Measurements from ENCODE around the gene ALAS1. TPM values are rescaled to one million over a fixed set of nuclear protein-coding genes. Genes with fewer than 3 reads are reported as not detected.
"Not testable (repeated sequence)": the region's sequence is repeated elsewhere in the genome, so short reads cannot be mapped to it uniquely, and the experiment has no call there.

Gene ALAS1
- 10 to 100 TPM in 11 of 12 donors, not detected in 1; 26.5 to 55.3 (median 29.5) TPM for polyA plus RNA-seq (ENCODE audit: insufficient read length in 12 of 12)
- long read RNA-seq, donor 1, partial matches to known transcripts, result 0 of 5 reads
- long read RNA-seq, donor 1, other reads (novel, unspliced or antisense), result 0 of 5 reads
- long read RNA-seq, donor 2, transcript ALAS1-204 (11 exons, 2,125 nt), result major isoform, 9 of 12 reads
- long read RNA-seq, donor 2, partial matches to known transcripts, result 0 of 12 reads
- long read RNA-seq, donor 2, other reads (novel, unspliced or antisense), result 0 of 12 reads
- long read RNA-seq, donor 3, transcript ALAS1-204 (11 exons, 2,125 nt), result major isoform, 5 of 12 reads
- long read RNA-seq, donor 3, partial matches to known transcripts, result 5 of 12 reads
- long read RNA-seq, donor 3, other reads (novel, unspliced or antisense), result 0 of 12 reads
- long read RNA-seq, donor 4, partial matches to known transcripts, result 0 of 2 reads
- long read RNA-seq, donor 4, other reads (novel, unspliced or antisense), result 0 of 2 reads
- long read RNA-seq, donor 5, transcript ALAS1-204 (11 exons, 2,125 nt), result major isoform, 5 of 14 reads
- long read RNA-seq, donor 5, partial matches to known transcripts, result 6 of 14 reads
- long read RNA-seq, donor 5, other reads (novel, unspliced or antisense), result 0 of 14 reads
- long read RNA-seq, donor 6, partial matches to known transcripts, result 0 of 4 reads
- long read RNA-seq, donor 6, other reads (novel, unspliced or antisense), result 0 of 4 reads
- long read RNA-seq, donor 7, partial matches to known transcripts, result 0 of 3 reads
- long read RNA-seq, donor 7, other reads (novel, unspliced or antisense), result 0 of 3 reads
- long read RNA-seq, donor 8, transcript ALAS1-204 (11 exons, 2,125 nt), result major isoform, 7 of 15 reads
- long read RNA-seq, donor 8, partial matches to known transcripts, result 5 of 15 reads
- long read RNA-seq, donor 8, other reads (novel, unspliced or antisense), result 0 of 15 reads
- long read RNA-seq, donor 9, partial matches to known transcripts, result 0 of 4 reads
- long read RNA-seq, donor 9, other reads (novel, unspliced or antisense), result 0 of 4 reads
- long read RNA-seq, donor 10, transcript ALAS1-204 (11 exons, 2,125 nt), result major isoform, 9 of 17 reads
- long read RNA-seq, donor 10, partial matches to known transcripts, result 6 of 17 reads
- long read RNA-seq, donor 10, other reads (novel, unspliced or antisense), result 0 of 17 reads
- long read RNA-seq, donor 11, partial matches to known transcripts, result 10 of 17 reads
- long read RNA-seq, donor 11, other reads (novel, unspliced or antisense), result 0 of 17 reads

DNA sequence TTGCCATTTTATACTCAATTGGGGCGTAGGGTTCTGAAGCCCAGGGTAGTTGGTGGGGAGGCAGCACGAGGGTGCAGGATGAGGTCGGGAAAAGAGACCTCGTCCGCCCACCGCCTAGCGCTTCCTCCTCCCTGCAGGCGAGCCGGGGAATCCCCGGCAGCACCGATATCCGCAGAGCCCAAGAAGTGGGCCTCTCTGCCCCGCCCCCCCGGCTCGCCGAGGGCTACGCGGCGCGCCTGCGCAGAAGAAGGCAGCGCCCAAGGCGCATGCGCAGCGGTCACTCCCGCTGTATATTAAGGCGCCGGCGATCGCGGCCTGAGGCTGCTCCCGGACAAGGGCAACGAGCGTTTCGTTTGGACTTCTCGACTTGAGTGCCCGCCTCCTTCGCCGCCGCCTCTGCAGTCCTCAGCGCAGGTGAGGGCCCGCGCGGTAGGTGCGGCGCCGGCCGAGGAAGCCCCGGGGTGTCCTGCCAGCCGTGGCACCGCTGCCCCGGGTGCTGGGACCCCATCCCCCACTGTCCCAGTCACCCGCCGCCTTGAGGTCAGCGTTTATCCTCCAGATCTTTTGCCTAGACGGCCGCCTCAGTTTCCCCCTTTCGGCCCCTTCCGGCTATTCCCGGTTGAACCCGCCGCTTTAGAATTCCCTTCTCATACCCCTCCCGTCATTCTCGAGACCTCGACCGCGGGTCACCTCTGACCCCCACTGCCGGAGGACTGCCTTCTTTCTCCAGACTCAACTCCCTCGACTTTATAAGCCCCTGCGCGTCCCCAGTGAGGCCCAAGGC, at the start of gene ALAS1:
Gene ALAS1, plus strand, starts transcription at position 319 of the 784 bp plus-strand sequence. CDS start 1,082 bp downstream, outside the sequence.
- DNase-seq, result peak; percentile 96

DNA sequence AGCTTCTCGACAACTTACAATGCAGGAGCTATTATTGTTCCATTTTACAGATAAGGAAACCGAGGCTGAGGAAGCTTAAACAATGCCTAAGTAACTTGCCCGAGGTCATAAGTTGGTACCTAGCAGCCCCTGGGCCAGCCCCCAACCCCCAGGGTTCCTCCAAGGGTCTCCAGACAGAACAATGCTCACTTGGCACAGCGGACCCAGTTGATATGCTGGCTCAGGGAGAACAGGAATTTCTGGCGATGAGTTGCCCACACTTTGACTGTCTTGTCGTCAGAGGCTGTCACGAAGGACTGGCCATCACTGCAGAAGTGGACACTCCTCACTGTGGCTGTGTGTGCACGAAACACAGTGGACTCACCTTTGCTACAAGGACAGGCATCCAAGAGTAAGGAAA, 48.9 kb upstream of the ALAS1 start:
- DNase-seq, result no peak

DNA sequence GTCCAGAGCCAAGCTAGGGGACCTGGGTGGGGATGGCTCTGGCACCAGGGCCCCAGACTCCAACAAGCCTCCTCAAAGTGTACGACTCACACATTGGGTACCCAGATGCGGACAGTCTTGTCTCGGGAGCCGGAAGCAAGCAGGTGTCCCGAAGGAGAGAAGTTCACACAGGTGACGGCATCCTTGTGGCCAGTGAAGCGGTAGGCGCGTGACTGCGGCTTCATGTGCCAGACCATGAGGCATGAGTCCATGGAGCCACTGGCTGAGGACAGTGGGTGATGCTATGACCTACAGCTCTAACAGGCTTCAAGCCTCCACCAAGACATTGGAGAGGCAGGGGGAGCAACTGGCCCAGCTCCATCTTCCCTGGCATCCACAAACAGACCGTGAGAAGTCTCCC, 48.2 kb upstream of the ALAS1 start:
- no peak for DNase-seq

DNA sequence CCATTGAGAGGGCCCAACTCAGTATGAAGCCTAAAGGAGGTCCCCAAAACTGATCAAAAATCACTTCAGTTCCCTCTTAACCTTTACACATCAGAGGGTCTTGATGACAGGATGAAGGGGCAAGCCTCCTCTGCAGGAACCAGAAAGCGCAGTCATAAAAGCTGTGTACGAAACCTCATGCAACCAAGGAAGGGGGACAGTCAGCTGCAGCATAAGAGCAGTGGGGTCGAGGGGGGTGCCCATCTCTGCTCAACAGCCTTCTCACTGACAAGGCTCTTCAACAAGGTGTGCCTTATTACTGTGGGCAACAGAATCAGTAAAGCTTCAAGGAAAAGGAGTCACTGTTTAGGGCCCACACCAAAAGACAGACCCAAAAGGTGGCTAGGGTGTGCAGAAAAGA, 47.6 kb upstream of the ALAS1 start:
- DNase-seq, result no peak

DNA sequence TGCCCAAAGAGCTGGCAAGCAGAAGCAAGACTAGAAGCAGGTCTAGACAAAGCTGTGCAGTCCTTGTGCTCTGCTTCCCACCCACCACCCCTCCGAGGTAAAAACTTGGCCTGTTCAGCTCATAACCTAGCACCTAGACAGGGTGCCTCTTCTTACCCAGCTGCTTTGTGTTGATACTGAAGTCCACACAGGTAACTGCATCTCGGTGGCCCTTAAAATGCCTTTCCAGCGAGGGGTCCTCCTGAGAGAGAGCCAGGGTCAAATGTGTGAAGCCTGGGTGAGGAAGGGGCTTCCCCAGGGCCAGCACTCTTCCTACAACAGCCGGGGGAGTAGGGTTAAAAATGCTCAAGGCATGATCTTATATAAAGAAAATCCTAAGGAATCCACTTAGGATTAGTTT, 47.1 kb upstream of the ALAS1 start:
- DNase-seq, result no peak

DNA sequence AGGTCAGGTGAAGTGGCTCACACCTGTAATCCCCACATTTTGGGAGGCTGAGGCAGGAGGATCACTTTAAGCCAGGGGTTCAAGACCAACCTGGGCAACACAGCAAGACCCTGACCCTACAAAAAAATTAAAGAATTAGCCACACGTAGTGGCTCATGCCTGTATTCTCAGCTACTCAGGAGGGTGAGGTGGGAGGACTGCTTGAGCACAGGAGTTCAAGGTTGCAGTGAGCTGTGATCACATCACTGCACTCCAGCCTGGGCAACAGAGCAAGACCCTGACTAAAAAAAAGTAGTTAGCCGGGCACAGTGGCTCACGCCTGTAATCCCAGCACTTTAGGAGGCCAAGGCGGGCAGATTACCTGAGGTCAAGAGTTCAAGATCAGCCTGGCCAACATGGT, 46.0 kb upstream of the ALAS1 start:
- not testable (repeated sequence) for DNase-seq

DNA sequence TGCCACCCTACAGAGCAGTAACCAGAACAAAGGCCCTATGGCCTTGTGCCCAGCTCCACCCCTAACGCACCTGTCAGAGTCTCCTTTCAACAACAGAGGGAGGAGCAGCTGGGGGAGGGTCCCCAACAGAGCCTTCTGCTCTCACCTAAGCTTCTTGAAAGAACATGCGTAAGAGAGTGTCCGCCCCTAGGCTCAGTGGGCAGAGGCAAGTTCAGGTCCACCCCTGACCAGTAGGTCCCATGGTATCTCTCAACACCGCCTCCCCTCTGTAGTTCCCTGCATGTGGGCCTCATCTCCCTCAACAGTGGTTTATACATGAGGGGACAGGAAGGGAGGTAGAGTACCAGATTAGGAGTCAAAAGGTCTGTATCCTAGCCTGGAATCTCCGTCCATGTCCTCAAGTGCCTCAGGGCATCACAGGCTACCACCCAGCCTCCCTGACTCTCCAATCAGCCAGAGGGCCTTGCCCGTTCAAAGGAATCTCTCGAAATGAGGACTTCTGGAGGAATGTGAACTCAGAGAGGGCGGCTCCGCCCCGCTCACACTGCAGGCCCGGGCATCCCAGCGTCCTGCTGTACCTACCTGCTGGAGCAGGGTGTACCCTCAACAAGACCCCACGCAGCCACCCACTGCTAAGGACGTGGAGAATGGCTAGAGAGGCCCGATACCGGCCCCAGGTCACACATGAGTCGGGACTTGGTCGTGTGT, 44.4 kb upstream of the ALAS1 start:
- no peak for DNase-seq

DNA sequence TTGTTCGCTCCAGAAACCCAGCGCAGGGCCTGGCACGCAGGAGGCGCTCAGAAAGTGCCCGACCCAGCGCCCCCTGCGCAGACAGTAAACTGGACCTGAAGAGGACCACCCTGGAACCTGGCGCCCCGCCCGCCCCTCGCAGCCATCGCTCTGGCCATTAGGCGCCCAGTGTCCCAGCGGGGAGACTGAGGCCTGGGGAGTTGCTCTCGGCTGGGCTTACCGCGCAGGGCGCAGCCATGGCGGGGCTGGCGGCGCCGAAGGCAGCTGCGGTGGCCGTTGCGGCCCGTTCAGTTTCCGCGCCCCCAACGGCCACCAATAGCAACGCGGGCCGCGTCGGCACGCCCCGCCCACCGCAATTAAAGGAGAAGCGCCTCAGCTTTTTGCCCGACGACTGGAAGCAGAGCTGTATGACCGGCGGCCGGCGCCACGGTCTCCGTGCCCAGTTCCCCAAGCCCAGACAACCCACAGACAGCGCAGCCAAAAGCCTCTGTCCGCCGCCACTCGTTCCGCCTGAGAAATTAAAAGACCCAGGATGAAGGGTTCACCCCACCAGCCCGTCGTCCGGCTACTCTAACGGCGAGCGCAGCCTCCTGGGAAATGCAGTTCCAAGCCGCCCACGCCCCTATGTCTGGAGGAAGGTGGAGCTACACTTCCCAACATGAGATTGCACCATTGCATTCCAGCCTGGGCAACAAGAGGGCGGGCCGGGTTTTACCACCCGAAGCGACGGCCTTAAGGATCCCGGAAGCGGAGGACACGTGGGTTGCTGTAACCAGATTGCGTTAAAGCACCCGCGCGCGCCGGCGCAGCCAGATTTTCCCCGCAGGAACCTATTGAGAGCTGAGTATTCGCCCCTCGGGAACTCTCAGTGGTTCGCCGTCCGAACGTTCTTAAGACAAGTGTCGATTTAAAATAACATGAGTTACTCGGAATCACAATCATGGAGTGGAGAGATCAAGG, 43.5 kb upstream of the ALAS1 start, which contains the start of gene POC1A:
Gene POC1A, minus strand, starts transcription at position 289 of the 960 bp plus-strand sequence. Its CDS starts 51 bp downstream, at position 238.
- peak; percentile 90 for DNase-seq

DNA sequence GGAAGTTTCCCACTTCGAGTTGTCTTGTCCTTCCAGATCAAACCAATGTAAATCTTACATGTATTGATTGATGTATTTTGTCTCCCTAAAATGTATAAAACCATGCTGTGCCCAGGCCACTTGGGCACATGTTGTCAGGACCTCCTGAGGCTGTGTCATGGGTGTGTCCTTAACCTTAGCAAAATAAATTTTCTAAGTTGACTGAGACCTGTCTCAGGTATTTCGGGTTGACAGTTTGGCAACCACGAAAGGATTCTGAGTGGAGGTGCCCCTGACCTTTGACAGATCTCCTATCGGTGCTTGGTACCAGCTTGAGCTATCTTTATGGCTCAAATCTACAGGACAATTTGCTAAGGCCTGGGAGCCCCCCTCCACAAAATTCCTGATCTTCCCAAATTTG, 42.0 kb upstream of the ALAS1 start:
- no peak for DNase-seq

DNA sequence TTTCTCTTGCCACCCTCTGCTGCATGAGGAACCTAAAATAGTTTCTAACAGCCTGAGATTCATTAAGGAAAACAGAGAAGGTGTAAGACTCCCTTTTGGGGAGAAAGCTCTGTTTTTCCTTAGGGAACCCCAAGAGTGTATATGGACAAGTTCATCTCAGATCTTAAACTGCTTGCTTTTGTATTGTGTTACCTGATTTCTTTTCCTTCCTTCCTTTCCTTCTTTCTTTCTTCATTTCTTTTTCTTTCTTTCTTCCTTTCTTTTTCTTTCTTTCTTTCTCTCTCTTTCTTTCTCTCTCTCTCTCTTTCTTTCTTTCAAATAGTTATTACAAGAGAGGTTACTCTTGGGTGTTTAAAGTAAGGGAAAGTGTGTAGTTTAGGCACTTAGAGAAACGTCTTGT, 38.5 kb upstream of the ALAS1 start:
- DNase-seq, result no peak

DNA sequence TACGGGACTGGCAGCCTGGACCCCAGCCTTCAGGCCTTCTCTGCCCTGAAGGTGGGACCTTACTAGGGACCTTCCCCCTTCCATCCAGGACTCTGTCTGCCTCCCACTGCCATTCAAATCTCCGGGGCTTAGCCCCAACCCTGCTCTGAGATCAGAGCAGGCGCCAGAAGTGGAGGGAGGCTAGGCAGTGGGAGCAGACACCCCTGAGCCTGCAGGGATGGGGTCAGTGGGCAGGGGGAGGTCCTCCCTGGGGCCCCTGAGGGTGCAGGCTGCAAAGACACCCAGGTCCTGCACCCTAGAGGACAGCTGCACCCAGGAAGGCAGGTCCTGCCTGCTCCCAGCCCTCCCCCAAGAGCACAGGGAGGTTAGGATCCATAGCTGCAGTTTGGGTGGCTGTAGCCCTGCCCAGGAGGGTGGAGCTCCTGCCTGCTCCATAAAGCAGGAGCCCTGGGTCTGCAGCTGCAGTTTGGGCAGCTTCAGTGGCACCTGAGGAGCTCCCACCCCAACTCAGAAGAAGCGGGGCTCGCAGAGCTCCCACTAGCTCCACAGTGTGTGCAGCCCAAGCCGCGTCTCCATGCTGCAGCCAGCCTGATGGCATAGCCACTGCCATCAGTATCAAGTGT, 35.6 kb upstream of the ALAS1 start:
- no peak for DNase-seq

DNA sequence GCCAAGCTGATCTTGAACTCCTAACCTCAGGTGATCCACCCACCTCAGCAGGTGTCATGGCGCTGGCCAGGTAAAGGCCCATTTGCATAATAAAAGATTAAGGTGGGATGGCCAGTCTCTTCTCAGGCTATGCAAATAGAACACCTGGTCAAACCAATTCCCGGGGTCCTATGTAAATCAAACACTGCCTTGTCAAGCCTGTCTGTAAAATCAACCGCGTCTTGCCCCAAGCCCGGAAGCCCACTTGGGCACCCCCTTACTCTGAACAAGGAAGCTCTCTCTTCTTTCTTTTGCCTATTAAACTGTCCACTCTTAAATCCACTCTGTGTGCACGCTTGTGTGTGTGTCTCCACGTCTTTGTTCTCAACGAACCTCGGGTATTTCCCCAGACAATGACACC, 30.7 kb upstream of the ALAS1 start:
- DNase-seq, result no peak

DNA sequence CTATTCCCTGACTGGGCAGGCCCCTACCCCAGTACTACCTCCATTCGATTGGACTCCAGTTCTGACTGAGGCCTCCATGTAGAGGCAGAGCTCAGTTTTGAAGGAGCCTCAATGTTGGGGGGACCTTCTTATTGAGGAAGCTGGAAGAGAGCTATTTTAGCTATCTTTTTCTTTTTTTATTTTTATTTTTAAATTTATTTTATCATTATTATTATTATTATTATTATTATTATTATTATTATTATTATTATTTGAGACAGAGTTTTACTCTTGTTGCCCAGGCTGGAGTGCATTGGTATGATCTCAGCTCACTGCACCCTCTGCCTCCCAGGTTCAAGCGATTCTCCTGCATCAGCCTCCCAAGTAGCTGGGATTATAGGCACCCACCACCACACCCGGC, 27.7 kb upstream of the ALAS1 start:
- not testable (repeated sequence) for DNase-seq

DNA sequence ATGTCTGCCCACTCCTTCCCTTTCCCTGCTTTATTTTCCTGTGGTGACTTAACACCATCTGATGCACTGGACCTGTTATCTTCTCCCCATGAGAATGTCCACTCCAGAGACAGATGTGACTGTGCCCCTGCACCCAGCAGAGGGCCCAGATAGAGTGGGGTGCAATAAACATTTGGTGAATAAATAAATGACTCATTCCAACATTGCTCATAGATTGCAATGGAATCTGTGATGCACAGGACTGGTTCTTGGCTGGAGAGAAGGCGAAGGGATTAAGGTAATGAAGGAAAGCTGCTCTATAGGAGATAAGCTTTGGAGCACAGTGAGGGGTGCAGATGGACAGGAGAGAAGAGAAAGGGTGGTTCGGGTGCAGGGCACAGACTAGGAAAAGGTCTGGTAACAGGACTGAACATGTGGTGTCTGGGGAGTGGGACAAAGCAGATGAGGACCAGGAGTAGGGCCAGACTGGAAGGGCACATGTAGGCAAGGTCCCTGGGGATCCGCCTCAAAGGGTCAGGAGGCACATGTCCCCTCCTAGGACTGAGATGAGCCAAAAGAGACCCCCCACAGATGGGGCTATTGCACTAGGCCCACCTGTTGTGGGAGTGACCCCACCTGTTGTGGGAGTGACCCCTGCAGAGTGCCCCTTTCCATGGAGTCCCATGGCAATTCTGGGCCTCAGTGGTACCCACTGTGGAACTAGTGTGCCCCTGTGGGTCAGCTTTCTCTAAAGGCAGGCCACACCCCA, 26.3 kb upstream of the ALAS1 start:
- DNase-seq, result no peak

DNA sequence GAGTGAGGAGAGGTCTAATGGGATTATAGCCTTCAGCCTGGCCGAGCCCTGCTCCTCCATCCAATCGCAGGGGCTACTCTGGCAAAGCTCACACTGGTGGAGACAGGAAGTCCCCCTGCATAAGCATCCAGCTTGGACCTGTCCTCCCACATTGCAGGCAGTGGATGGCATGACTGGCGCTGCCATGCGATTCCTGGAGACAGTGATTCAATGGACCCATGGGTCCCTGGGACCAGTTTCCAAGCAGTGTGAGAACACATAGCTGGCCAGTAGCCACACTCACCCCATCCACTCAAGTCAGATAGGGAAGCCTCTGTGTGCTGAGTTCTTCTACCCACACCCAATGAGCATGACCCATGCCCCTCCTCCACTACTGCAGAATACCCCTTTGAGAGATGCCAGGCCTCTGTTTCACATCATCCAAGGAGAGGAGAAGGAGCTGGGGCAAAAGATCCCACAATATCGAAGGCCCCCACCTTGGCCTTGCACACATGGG, 25.6 kb upstream of the ALAS1 start:
- no peak for DNase-seq

DNA sequence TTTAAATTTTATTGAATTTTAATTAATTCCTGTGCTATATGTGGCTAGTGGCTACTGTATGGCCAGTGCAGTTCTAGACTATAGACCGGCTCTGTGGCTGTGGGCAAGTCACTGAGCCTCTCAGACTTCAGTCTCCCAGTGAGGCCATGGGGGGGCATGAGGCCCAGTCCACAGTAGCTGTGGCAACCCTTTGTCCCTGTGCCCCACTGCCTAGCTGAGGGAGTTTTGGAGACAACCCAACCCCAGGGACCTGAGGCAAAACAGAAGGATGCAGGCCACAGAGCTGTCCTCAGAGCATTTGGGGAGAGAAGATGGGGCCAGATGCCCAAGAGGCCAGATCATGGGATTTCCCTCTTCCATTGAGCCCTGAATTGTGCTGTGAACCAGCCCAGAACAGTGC, 24.9 kb upstream of the ALAS1 start:
- no peak for DNase-seq

DNA sequence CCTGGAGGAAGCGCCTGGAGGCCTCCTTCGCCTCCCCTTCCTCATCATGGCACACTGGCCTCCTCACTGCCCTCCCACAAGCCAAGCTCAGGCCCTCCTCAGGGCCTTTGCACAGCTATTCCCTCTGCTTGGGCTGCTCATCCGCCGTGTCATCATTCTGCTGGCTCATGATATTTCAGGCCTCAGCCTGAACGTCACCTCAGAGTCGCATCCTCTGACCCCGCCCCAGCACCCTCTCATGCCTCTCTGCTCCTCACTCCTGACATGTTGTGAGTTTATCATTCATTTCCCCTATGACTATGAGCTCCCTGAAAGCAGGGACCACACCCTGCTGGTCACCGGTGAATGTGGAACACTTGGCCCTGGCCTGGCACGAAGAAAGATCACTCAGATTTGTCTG, 23.1 kb upstream of the ALAS1 start:
- no peak for DNase-seq
